Trophoblast cell (in vitro differentiated cells and primary cell): ENCODE measurements around the gene RNF41.

Experiments used
- DNase-seq, 2 donors: peaks; one replicate each; pipeline ENCODE4 v3.0.0-alpha.2; 2016
- H2AFZ ChIP-seq: 2 replicates; pipeline ENCODE4 v1.6.1; 2013; ENCODE audit warnings: low read length, moderate library complexity, mild to moderate bottlenecking; ENCODE audit not compliant: insufficient read depth, poor library complexity
- H2AK5ac ChIP-seq: 2 replicates; pipeline ENCODE4 v1.6.1; 2013; ENCODE audit warnings: mild to moderate bottlenecking, low read length
- H2BK120ac ChIP-seq: 2 replicates; pipeline ENCODE4 v1.6.1; 2013; ENCODE audit warnings: low read length, mild to moderate bottlenecking, moderate library complexity; ENCODE audit not compliant: insufficient read depth, poor library complexity
- H2BK12ac ChIP-seq: 2 replicates; pipeline ENCODE4 v1.6.1; 2013; ENCODE audit warnings: mild to moderate bottlenecking, low read length, moderate library complexity
- H2BK5ac ChIP-seq: 2 replicates; pipeline ENCODE4 v1.6.1; 2013; ENCODE audit warnings: low read length, low read depth, moderate library complexity, mild to moderate bottlenecking; ENCODE audit not compliant: poor library complexity
- H3K14ac ChIP-seq: 2 replicates; pipeline ENCODE4 v1.6.1; 2013; ENCODE audit warnings: mild to moderate bottlenecking, low read length
- H3K18ac ChIP-seq: 2 replicates; pipeline ENCODE4 v1.6.1; 2013; ENCODE audit warnings: mild to moderate bottlenecking, low read length
- H3K23ac ChIP-seq: 2 replicates; pipeline ENCODE4 v1.6.1; 2013; ENCODE audit warnings: low read length
- H3K27ac ChIP-seq: 2 replicates; pipeline ENCODE4 v1.5.1; 2013; ENCODE audit warnings: low read depth, mild to moderate bottlenecking, inconsistent platforms, low read length, moderate library complexity
- H3K27me3 ChIP-seq: 2 replicates; pipeline ENCODE4 v1.6.1; 2013; ENCODE audit warnings: inconsistent platforms, mild to moderate bottlenecking, low read length, moderate library complexity; ENCODE audit not compliant: insufficient read depth
- H3K36me3 ChIP-seq, 2 experiments: 1 replicate in 1 of 2; 2 replicates in 1 of 2; pipeline ENCODE4 v1.6.1; 2013; ENCODE audit warnings: low read length in 2 of 2, mild to moderate bottlenecking in 2 of 2, moderate library complexity in 1 of 2; ENCODE audit not compliant: insufficient read depth in 2 of 2, control insufficient read depth in 1 of 2
- H3K4ac ChIP-seq: 2 replicates; pipeline ENCODE4 v1.6.1; 2013; ENCODE audit warnings: low read depth, mild to moderate bottlenecking, low read length, moderate library complexity
- H3K4me1 ChIP-seq, 2 experiments: 1 replicate in 1 of 2; 2 replicates in 1 of 2; pipeline ENCODE4 v1.6.1; 2013; ENCODE audit warnings: low read length in 2 of 2, mild to moderate bottlenecking in 2 of 2, moderate library complexity in 1 of 2; ENCODE audit not compliant: insufficient read depth in 2 of 2, control insufficient read depth in 1 of 2
- H3K4me2 ChIP-seq: 2 replicates; pipeline ENCODE4 v1.6.1; 2013; ENCODE audit warnings: inconsistent platforms, mild to moderate bottlenecking, low read length, moderate library complexity
- H3K4me3 ChIP-seq: 2 replicates; pipeline ENCODE4 v1.5.1; 2013; ENCODE audit warnings: mild to moderate bottlenecking, low read depth, low read length, inconsistent platforms
- H3K79me1 ChIP-seq: one replicate; pipeline ENCODE4 v1.6.1; 2013; ENCODE audit warnings: low read length
- H3K79me2 ChIP-seq: 2 replicates; pipeline ENCODE4 v1.6.1; 2013; ENCODE audit warnings: low read length, mild to moderate bottlenecking; ENCODE audit not compliant: control insufficient read depth, insufficient read depth, poor library complexity
- H3K9ac ChIP-seq: 2 replicates; pipeline ENCODE4 v1.6.1; 2013; ENCODE audit warnings: mild to moderate bottlenecking, low read length
- H3K9me3 ChIP-seq: 2 replicates; pipeline ENCODE4 v1.6.1; 2013; ENCODE audit warnings: low read depth, mild to moderate bottlenecking, control low read depth, inconsistent platforms, low read length; ENCODE audit not compliant: insufficient read depth
- H4K12ac ChIP-seq: 2 replicates; pipeline ENCODE4 v1.6.1; 2013; ENCODE audit warnings: low read depth, mild to moderate bottlenecking, low read length, moderate library complexity
- H4K8ac ChIP-seq: 2 replicates; pipeline ENCODE4 v1.6.1; 2013; ENCODE audit warnings: low read depth, mild to moderate bottlenecking, low read length, moderate library complexity
- H4K91ac ChIP-seq: one replicate; pipeline ENCODE4 v1.6.1; 2013; ENCODE audit warnings: low read depth, mild to moderate bottlenecking, low read length, moderate library complexity
- WGBS: extraction: QIAGEN DNeasy Blood & Tissue Kit; methylation state at CpG from one replicate; pipeline ENCODE4 v1.1.7; 2013; ENCODE audit warnings: missing lambda C conversion rate; ENCODE audit not compliant: insufficient read length, insufficient coverage; ENCODE audit errors: extremely low coverage; 5-methylcytosine and 5-hydroxymethylcytosine counted together

The RNF41 gene

GRCh38 chr12:56230432-56231183, 8.9 kb upstream of the RNF41 start:
- no peaks in the 10 kb centered on the region for H3K4me1 ChIP-seq
- H3K4ac ChIP-seq, result no peak overlapping the region
- H3K9me3 ChIP-seq, result no peaks in the 10 kb centered on the region
- no peak overlapping the region for H2BK12ac ChIP-seq
- DNase-seq, result no peak
- H2AFZ ChIP-seq, result no peak overlapping the region
- H3K4me3 ChIP-seq, result no peak overlapping the region
- H3K27ac ChIP-seq, result no peak overlapping the region
- H4K12ac ChIP-seq, result no peak overlapping the region
- WGBS, result no CpG with 5 or more reads among the region's 8 CpGs
- no peak overlapping the region for H3K18ac ChIP-seq
- H4K91ac ChIP-seq, result no peak overlapping the region
- no peak overlapping the region for H4K8ac ChIP-seq
- no peak overlapping the region for H3K14ac ChIP-seq
- H3K79me2 ChIP-seq, result no peaks in the 10 kb centered on the region
- no peak overlapping the region for H3K4me2 ChIP-seq
- no peak overlapping the region for H2BK120ac ChIP-seq
- no peaks in the 10 kb centered on the region for H3K79me1 ChIP-seq
- H2BK5ac ChIP-seq, result no peak overlapping the region
- H3K9ac ChIP-seq, result no peak overlapping the region
- H3K36me3 ChIP-seq, result peaks cover 0 to 2% of the 10 kb centered on the region in 2 experiments
- no peaks in the 10 kb centered on the region for H3K27me3 ChIP-seq
- no peak overlapping the region for H2AK5ac ChIP-seq
- no peak overlapping the region for H3K23ac ChIP-seq

GRCh38 chr12:56229916-56230431, 8.3 kb upstream of the RNF41 start, which contains the start of gene SLC39A5:
Gene SLC39A5, plus strand, starts transcription at chr12:56230051. Its CDS starts 1,224 bp downstream, at chr12:56231275.
- H3K23ac ChIP-seq, result no peak within 1 kb of the TSS
- H3K79me1 ChIP-seq, result no peaks in the 10 kb centered on the region
- H3K27ac ChIP-seq, result no peak within 1 kb of the TSS
- H2AK5ac ChIP-seq, result no peak within 1 kb of the TSS
- H4K91ac ChIP-seq, result no peak within 1 kb of the TSS
- H2BK5ac ChIP-seq, result no peak within 1 kb of the TSS
- peaks cover 0 to 2% of the 10 kb centered on the region in 2 experiments for H3K36me3 ChIP-seq
- no peak within 1 kb of the TSS for H2AFZ ChIP-seq
- no peak within 1 kb of the TSS for H2BK12ac ChIP-seq
- no peak within 1 kb of the TSS for H4K8ac ChIP-seq
- no peaks in the 10 kb centered on the region for H3K4me1 ChIP-seq
- H4K12ac ChIP-seq, result no peak within 1 kb of the TSS
- H2BK120ac ChIP-seq, result no peak within 1 kb of the TSS
- no peaks in the 10 kb centered on the region for H3K27me3 ChIP-seq
- no peaks in the 10 kb centered on the region for H3K9me3 ChIP-seq
- H3K79me2 ChIP-seq, result no peaks in the 10 kb centered on the region
- no peak within 1 kb of the TSS for H3K18ac ChIP-seq
- no peak within 1 kb of the TSS for H3K4me2 ChIP-seq
- H3K14ac ChIP-seq, result no peak within 1 kb of the TSS
- no peak within 1 kb of the TSS for H3K4ac ChIP-seq
- H3K9ac ChIP-seq, result no peak within 1 kb of the TSS
- no CpG with 5 or more reads among the region's 4 CpGs for WGBS
- H3K4me3 ChIP-seq, result no peak within 1 kb of the TSS
- DNase-seq, result no peak

GRCh38 chr12:56229082-56229481, 7.4 kb upstream of the RNF41 start:
- Histone ChIP-seq H3K4me2 (no peak overlapping the region), H3K4ac (no peak overlapping the region), H3K36me3 (peaks cover 0 to 2% of the 10 kb centered on the region in 2 experiments), H3K23ac (no peak overlapping the region), H3K4me1 (peaks cover 0 to 4% of the 10 kb centered on the region in 2 experiments), H2AK5ac (no peak overlapping the region), H3K18ac (no peak overlapping the region), H3K27ac (no peak overlapping the region), H3K14ac (no peak overlapping the region), H3K4me3 (no peak overlapping the region), H2BK120ac (no peak overlapping the region), H3K27me3 (no peaks in the 10 kb centered on the region), H2BK5ac (no peak overlapping the region), H4K91ac (no peak overlapping the region), H3K79me2 (no peaks in the 10 kb centered on the region), H2BK12ac (no peak overlapping the region), H2AFZ (no peak overlapping the region), H3K9me3 (no peaks in the 10 kb centered on the region), H3K79me1 (no peaks in the 10 kb centered on the region), H3K9ac (no peak overlapping the region), H4K12ac (no peak overlapping the region), H4K8ac (no peak overlapping the region)
- no CpG with 5 or more reads among the region's 7 CpGs for WGBS
- no peak for DNase-seq

- Histone ChIP-seq H3K36me3 (peaks cover 0 to 2% of the 10 kb centered on the region in 2 experiments), H3K79me2 (peaks cover 5% of the 10 kb centered on the region), H4K12ac (no peak overlapping the region), H3K23ac (no peak overlapping the region), H4K8ac (no peak overlapping the region), H3K4ac (no peak overlapping the region), H2BK120ac (no peak overlapping the region), H4K91ac (no peak overlapping the region), H2AFZ (no peak overlapping the region), H3K9me3 (peaks cover 3% of the 10 kb centered on the region), H2BK5ac (no peak overlapping the region), H3K27ac (no peak overlapping the region), H3K14ac (no peak overlapping the region), H3K4me1 (peaks cover 2 to 19% of the 10 kb centered on the region in 2 experiments), H3K4me2 (no peak overlapping the region), H3K79me1 (peaks cover 15% of the 10 kb centered on the region), H3K18ac (no peak overlapping the region), H2AK5ac (no peak overlapping the region), H3K4me3 (no peak overlapping the region), H3K27me3 (no peaks in the 10 kb centered on the region), H3K9ac (no peak overlapping the region), H2BK12ac (no peak overlapping the region)
- DNase-seq, result no peak
- WGBS, result no CpG with 5 or more reads among the region's 11 CpGs
Observed at GRCh38 chr12:56224954-56225353, 3.2 kb upstream of the RNF41 start.
